Smooth muscle cell (in vitro differentiated cells): ENCODE measurements around the gene FOXK2. TPM values are rescaled to one million over a fixed set of nuclear protein-coding genes. Genes with fewer than 3 reads are reported as not detected.

Experiments
- DNase-seq: peaks from one replicate; lab custom pipeline; 2025; ENCODE audit not compliant: unreplicated experiment; lab: John Stamatoyannopoulos, UW
- H2AFZ ChIP-seq: fragments of 200-600 bp; sonication (generic); 2 replicates; pipeline ENCODE4 v1.6.0; 2016; ENCODE audit warnings: antibody characterized with exemption, low read depth, mild to moderate bottlenecking
- H3F3A ChIP-seq: fragments of 200-600 bp; sonication (generic); 2 replicates; pipeline ENCODE4 v1.6.0; 2017; ENCODE audit warnings: antibody characterized with exemption, low read depth
- H3K27ac ChIP-seq: fragments of 200-600 bp; sonication (generic); 2 replicates; pipeline ENCODE4 v1.5.1; 2016; ENCODE audit warnings: low read depth, mild to moderate bottlenecking
- H3K27me3 ChIP-seq: fragments of 200-600 bp; sonication (generic); 2 replicates; pipeline ENCODE4 v1.6.1; 2016; ENCODE audit warnings: low read depth, mild to moderate bottlenecking
- H3K36me3 ChIP-seq: fragments of 200-600 bp; sonication (generic); 2 replicates; pipeline ENCODE4 v1.5.1; 2016; ENCODE audit warnings: low read depth
- H3K4me1 ChIP-seq: fragments of 200-600 bp; sonication (generic); 2 replicates; pipeline ENCODE4 v1.5.1; 2016; ENCODE audit warnings: low read depth
- H3K4me2 ChIP-seq: fragments of 200-600 bp; sonication (generic); 2 replicates; pipeline ENCODE4 v1.6.0; 2016; ENCODE audit warnings: mild to moderate bottlenecking
- H3K4me3 ChIP-seq: fragments of 200-600 bp; sonication (generic); 2 replicates; pipeline ENCODE4 v1.5.1; 2016; ENCODE audit warnings: mild to moderate bottlenecking
- H3K79me2 ChIP-seq: fragments of 200-600 bp; sonication (generic); 2 replicates; pipeline ENCODE4 v1.6.0; 2016; ENCODE audit warnings: low read depth, mild to moderate bottlenecking
- H3K9ac ChIP-seq: fragments of 200-600 bp; sonication (generic); 2 replicates; pipeline ENCODE4 v1.6.0; 2016; ENCODE audit warnings: low read depth
- H3K9me3 ChIP-seq: fragments of 200-600 bp; sonication (generic); replicated peaks from 2 replicates; pipeline ENCODE4 v1.5.1; 2016; ENCODE audit warnings: low read depth
- H4K20me1 ChIP-seq: fragments of 200-600 bp; sonication (generic); 2 replicates; pipeline ENCODE4 v1.6.0; 2016; ENCODE audit warnings: low read depth
- CTCF ChIP-seq: fragments of 200-600 bp; sonication (generic); IDR thresholded peaks from 2 replicates; pipeline ENCODE4 v1.5.1; 2017; ENCODE audit warnings: borderline replicate concordance, mild to moderate bottlenecking, antibody characterized with exemption; ENCODE audit not compliant: insufficient read depth, poor library complexity, severe bottlenecking
- WGBS: methylation state at CpG from one replicate; pipeline ENCODE4 v1.1.7; 2016; ENCODE audit warnings: low lambda C conversion rate; 5-methylcytosine and 5-hydroxymethylcytosine counted together
- polyA plus RNA-seq: library from polyadenylated mRNA; unstranded; fragments of >200 nt; fragmentation: Nextera tagmentation; extraction: Ambion mirVana; gene quantifications from 2 replicates; pipeline ENCODE4 v1.2.1, GENCODE V29; 2016
- total RNA-seq: library from RNA; depleted of rRNA; stranded (reverse); fragments of >200 nt; gene quantifications from 2 replicates; pipeline ENCODE4 v1.2.3, GENCODE V29; 2014

FOXK2 gene
- total and polyA plus RNA-seq, 2 experiments from 2014 or later: 25.9 to 27.1 TPM

GRCh38 chr17:82619641-82620040 is 100.1 kb downstream of the FOXK2 start:
- Histone ChIP-seq H3K27me3 (no peaks in the 10 kb centered on the region), H4K20me1 (peaks cover 39% of the 10 kb centered on the region), H3K27ac (no peak overlapping the region), H3K9me3 (no peaks in the 10 kb centered on the region), H2AFZ (no peak overlapping the region), H3K9ac (no peak overlapping the region), H3K79me2 (no peaks in the 10 kb centered on the region), H3K4me3 (no peak overlapping the region), H3F3A (no peaks in the 10 kb centered on the region), H3K4me2 (no peak overlapping the region), H3K4me1 (no peaks in the 10 kb centered on the region), H3K36me3 (peaks cover 17% of the 10 kb centered on the region)
- TF ChIP-seq CTCF: no peak
- 87% methylated on average over 10 of the region's 10 CpGs for WGBS
- DNase-seq: no peak

GRCh38 chr17:82623707-82624106 is 104.2 kb downstream of the FOXK2 start:
- peaks cover 23% of the 10 kb centered on the region for H3K36me3 ChIP-seq
- no peak overlapping the region for H3K4me3 ChIP-seq
- no peaks in the 10 kb centered on the region for H3K4me1 ChIP-seq
- peaks cover 6% of the 10 kb centered on the region for H3K79me2 ChIP-seq
- WGBS: 91% methylated on average over 15 of the region's 15 CpGs
- H3F3A ChIP-seq: no peaks in the 10 kb centered on the region
- no peak overlapping the region for H3K4me2 ChIP-seq
- TF ChIP-seq CTCF: no peak
- H4K20me1 ChIP-seq: peaks cover 62% of the 10 kb centered on the region
- no peak overlapping the region for H2AFZ ChIP-seq
- no peak for DNase-seq
- no peaks in the 10 kb centered on the region for H3K9me3 ChIP-seq
- H3K27ac ChIP-seq: no peak overlapping the region
- H3K27me3 ChIP-seq: no peaks in the 10 kb centered on the region
- H3K9ac ChIP-seq: no peak overlapping the region

DNA sequence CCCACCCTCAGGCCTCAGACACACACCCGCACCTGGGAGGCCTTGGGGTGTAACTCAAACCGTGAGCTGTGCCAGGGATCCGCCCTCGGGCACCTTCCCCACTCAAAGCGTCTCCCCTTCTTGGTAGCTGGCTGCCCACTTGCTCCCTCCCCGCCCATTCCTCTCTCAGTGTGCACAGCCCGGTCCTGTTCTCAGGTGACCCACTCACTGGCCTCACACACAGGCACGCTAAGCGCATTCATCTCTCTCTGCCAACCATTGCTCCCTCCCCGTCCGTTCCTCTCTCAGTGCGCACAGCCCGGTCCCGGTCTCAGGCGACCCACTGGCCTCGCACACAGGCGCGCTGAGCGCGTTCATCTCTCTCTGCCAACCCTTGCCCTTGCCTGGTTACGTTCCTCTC is 107.9 kb downstream of the FOXK2 start:
- WGBS: 97% methylated on average over 21 of the region's 21 CpGs
- no peak for DNase-seq
- Histone ChIP-seq H4K20me1 (peaks cover 71% of the 10 kb centered on the region), H3K4me1 (no peaks in the 10 kb centered on the region), H3K27me3 (no peaks in the 10 kb centered on the region), H3K27ac (no peak overlapping the region), H3K36me3 (peaks cover 14% of the 10 kb centered on the region), H3K4me2 (no peak overlapping the region), H3K9me3 (no peaks in the 10 kb centered on the region), H3K79me2 (peaks cover 31% of the 10 kb centered on the region), H3K9ac (no peak overlapping the region), H2AFZ (no peak overlapping the region), H3K4me3 (no peak overlapping the region), H3F3A (no peaks in the 10 kb centered on the region)
- TF ChIP-seq CTCF: no peak

GRCh38 chr17:82629748-82630147 is 110.2 kb downstream of the FOXK2 start:
- no peaks in the 10 kb centered on the region for H3K4me1 ChIP-seq
- 85% methylated on average over 7 of the region's 8 CpGs for WGBS
- no peaks in the 10 kb centered on the region for H3K27me3 ChIP-seq
- H4K20me1 ChIP-seq: peaks cover 77% of the 10 kb centered on the region
- no peak for TF ChIP-seq CTCF
- H3F3A ChIP-seq: no peaks in the 10 kb centered on the region
- H3K79me2 ChIP-seq: peaks cover 50% of the 10 kb centered on the region
- no peak overlapping the region for H2AFZ ChIP-seq
- peaks cover 12% of the 10 kb centered on the region for H3K36me3 ChIP-seq
- H3K4me3 ChIP-seq: no peak overlapping the region
- no peak overlapping the region for H3K4me2 ChIP-seq
- H3K9ac ChIP-seq: no peak overlapping the region
- H3K9me3 ChIP-seq: no peaks in the 10 kb centered on the region
- H3K27ac ChIP-seq: no peak overlapping the region
- no peak for DNase-seq
